ENCODE measurements around the gene SULT2B1. TPM values are rescaled to one million over a fixed set of nuclear protein-coding genes. Genes with fewer than 3 reads are reported as not detected.
A peak's percentile ranks its signal among the peaks of the same experiment; 100 is the strongest.
"Not testable (repeated sequence)": the region's sequence is repeated elsewhere in the genome, so short reads cannot be mapped to it uniquely, and the experiment has no call there.

The SULT2B1 gene
- total RNA-seq, 2 donors from 2014 or later: not detected

- ATAC-seq (replicated peaks in 1 of 2) (peak; percentile 75 to 79), DNase-seq (peak; percentile 76 to 81)
- Mint-ChIP-seq H3K36me3 (ENCODE audit: insufficient read depth in 2 of 2) (no peaks in the 10 kb centered on the region), H3K4me1 (ENCODE audit: low read depth) (peaks cover 17% of the 10 kb centered on the region), H3K27me3 (ENCODE audit: low read depth) (no peaks in the 10 kb centered on the region), H3K9me3 (no peaks in the 10 kb centered on the region), H3K27ac (no peak overlapping the region), H3K4me3 (no peak overlapping the region)
Measured at GRCh38 chr19:48513289-48514122, 38.5 kb upstream of the SULT2B1 start.

- ATAC-seq (replicated peaks in 1 of 2) (no peak), DNase-seq (no peak)
- Mint-ChIP-seq H3K9me3 (no peaks in the 10 kb centered on the region), H3K27me3 (ENCODE audit: low read depth) (no peaks in the 10 kb centered on the region), H3K27ac (no peak overlapping the region), H3K4me1 (ENCODE audit: low read depth) (peaks cover 17% of the 10 kb centered on the region), H3K36me3 (ENCODE audit: insufficient read depth in 2 of 2) (no peaks in the 10 kb centered on the region), H3K4me3 (no peak overlapping the region)
Measured at GRCh38 chr19:48514123-48514458, 37.9 kb upstream of the SULT2B1 start.

GRCh38 chr19:48516536-48516935, 35.4 kb upstream of the SULT2B1 start:
- no peak overlapping the region for H3K27ac Mint-ChIP-seq
- no peak overlapping the region for H3K4me3 Mint-ChIP-seq
- H3K4me1 Mint-ChIP-seq (ENCODE audit: low read depth): peaks cover 7% of the 10 kb centered on the region
- no peaks in the 10 kb centered on the region for H3K36me3 Mint-ChIP-seq (ENCODE audit: insufficient read depth in 2 of 2)
- DNase-seq (no peak), ATAC-seq (replicated peaks in 1 of 2) (no peak)
- no peaks in the 10 kb centered on the region for H3K9me3 Mint-ChIP-seq
- H3K27me3 Mint-ChIP-seq (ENCODE audit: low read depth): no peaks in the 10 kb centered on the region

GRCh38 chr19:48518207-48518606, 33.8 kb upstream of the SULT2B1 start:
- DNase-seq: no peak
- no peak overlapping the region for H3K27ac Mint-ChIP-seq
- H3K27me3 Mint-ChIP-seq (ENCODE audit: low read depth): no peaks in the 10 kb centered on the region
- no peaks in the 10 kb centered on the region for H3K9me3 Mint-ChIP-seq
- H3K4me1 Mint-ChIP-seq (ENCODE audit: low read depth): peaks cover 7% of the 10 kb centered on the region
- no peak overlapping the region for H3K4me3 Mint-ChIP-seq
- ATAC-seq (replicated peaks in 1 of 2): no peak
- H3K36me3 Mint-ChIP-seq (ENCODE audit: insufficient read depth in 2 of 2): no peaks in the 10 kb centered on the region

GRCh38 chr19:48519426-48519825, 32.5 kb upstream of the SULT2B1 start:
- not testable (repeated sequence) for H3K27me3 Mint-ChIP-seq (ENCODE audit: low read depth)

GRCh38 chr19:48520134-48520533, 31.8 kb upstream of the SULT2B1 start:
- no peak overlapping the region for H3K4me3 Mint-ChIP-seq

More at GRCh38 chr19:48519426-48519825, 32.5 kb upstream of the SULT2B1 start:
- not testable (repeated sequence) for DNase-seq; ATAC-seq (replicated peaks in 1 of 2); H3K4me1 Mint-ChIP-seq (ENCODE audit: low read depth); H3K36me3 Mint-ChIP-seq (ENCODE audit: insufficient read depth in 2 of 2); H3K4me3 Mint-ChIP-seq; H3K9me3 Mint-ChIP-seq; H3K27ac Mint-ChIP-seq

GRCh38 chr19:48524221-48524620, 27.8 kb upstream of the SULT2B1 start:
- Mint-ChIP-seq H3K4me1 (ENCODE audit: low read depth) (no peaks in the 10 kb centered on the region), H3K4me3 (no peak overlapping the region), H3K27me3 (ENCODE audit: low read depth) (no peaks in the 10 kb centered on the region), H3K27ac (no peak overlapping the region), H3K9me3 (peaks cover 12 to 15% of the 10 kb centered on the region in 2 donors), H3K36me3 (ENCODE audit: insufficient read depth in 2 of 2) (peaks cover 11 to 22% of the 10 kb centered on the region in 2 donors)
- ATAC-seq (replicated peaks in 1 of 2): no peak
- no peak for DNase-seq

More at GRCh38 chr19:48520134-48520533, 31.8 kb upstream of the SULT2B1 start:
- DNase-seq (no peak), ATAC-seq (replicated peaks in 1 of 2) (no peak)
- Mint-ChIP-seq H3K36me3 (ENCODE audit: insufficient read depth in 2 of 2) (peaks cover 0 to 8% of the 10 kb centered on the region in 2 donors), H3K27ac (no peak overlapping the region), H3K9me3 (peaks cover 0 to 6% of the 10 kb centered on the region in 2 donors), H3K27me3 (ENCODE audit: low read depth) (no peaks in the 10 kb centered on the region), H3K4me1 (ENCODE audit: low read depth) (no peaks in the 10 kb centered on the region)

- no peak for ATAC-seq (replicated peaks in 1 of 2)
- Mint-ChIP-seq H3K4me3 (no peak overlapping the region), H3K27me3 (ENCODE audit: low read depth) (no peaks in the 10 kb centered on the region), H3K4me1 (ENCODE audit: low read depth) (no peaks in the 10 kb centered on the region), H3K9me3 (peaks cover 12 to 18% of the 10 kb centered on the region in 2 donors), H3K36me3 (ENCODE audit: insufficient read depth in 2 of 2) (peaks cover 11 to 22% of the 10 kb centered on the region in 2 donors), H3K27ac (no peak overlapping the region)
- DNase-seq: no peak
Measured at GRCh38 chr19:48524732-48525131, 27.2 kb upstream of the SULT2B1 start.

GRCh38 chr19:48529156-48529555, 22.8 kb upstream of the SULT2B1 start:
- Mint-ChIP-seq H3K36me3 (ENCODE audit: insufficient read depth in 2 of 2) (peaks cover 11 to 20% of the 10 kb centered on the region in 2 donors), H3K27me3 (ENCODE audit: low read depth) (no peaks in the 10 kb centered on the region), H3K27ac (no peak overlapping the region), H3K4me1 (ENCODE audit: low read depth) (no peaks in the 10 kb centered on the region), H3K9me3 (peaks cover 10 to 18% of the 10 kb centered on the region in 2 donors), H3K4me3 (no peak overlapping the region)
- no peak for DNase-seq
- no peak for ATAC-seq (replicated peaks in 1 of 2)

GRCh38 chr19:48530066-48530720, 21.8 kb upstream of the SULT2B1 start:
- H3K9me3 Mint-ChIP-seq: peaks cover 6 to 18% of the 10 kb centered on the region in 2 donors
- ATAC-seq (replicated peaks in 1 of 2) (no peak), DNase-seq (no peak)

GRCh38 chr19:48530770-48531169, 21.2 kb upstream of the SULT2B1 start:
- Mint-ChIP-seq H3K4me1 (ENCODE audit: low read depth) (no peaks in the 10 kb centered on the region), H3K36me3 (ENCODE audit: insufficient read depth in 2 of 2) (peaks cover 11 to 15% of the 10 kb centered on the region in 2 donors), H3K4me3 (no peak overlapping the region), H3K9me3 (peaks cover 6 to 18% of the 10 kb centered on the region in 2 donors), H3K27me3 (ENCODE audit: low read depth) (no peaks in the 10 kb centered on the region), H3K27ac (no peak overlapping the region)
- no peak for ATAC-seq (replicated peaks in 1 of 2)
- no peak for DNase-seq

More at GRCh38 chr19:48530066-48530720, 21.8 kb upstream of the SULT2B1 start:
- no peaks in the 10 kb centered on the region for H3K27me3 Mint-ChIP-seq (ENCODE audit: low read depth)
- H3K4me3 Mint-ChIP-seq: no peak overlapping the region
- H3K4me1 Mint-ChIP-seq (ENCODE audit: low read depth): no peaks in the 10 kb centered on the region
- H3K36me3 Mint-ChIP-seq (ENCODE audit: insufficient read depth in 2 of 2): peaks cover 11 to 15% of the 10 kb centered on the region in 2 donors
- no peak overlapping the region for H3K27ac Mint-ChIP-seq

GRCh38 chr19:48533770-48534169, 18.2 kb upstream of the SULT2B1 start:
- DNase-seq: no peak
- Mint-ChIP-seq H3K9me3 (peaks cover 0 to 5% of the 10 kb centered on the region in 2 donors), H3K4me3 (no peak overlapping the region), H3K4me1 (ENCODE audit: low read depth) (no peaks in the 10 kb centered on the region), H3K27me3 (ENCODE audit: low read depth) (no peaks in the 10 kb centered on the region), H3K27ac (no peak overlapping the region), H3K36me3 (ENCODE audit: insufficient read depth in 2 of 2) (peaks cover 0 to 2% of the 10 kb centered on the region in 2 donors)
- ATAC-seq (replicated peaks in 1 of 2): no peak

- Mint-ChIP-seq H3K36me3 (ENCODE audit: insufficient read depth in 2 of 2) (no peaks in the 10 kb centered on the region), H3K4me3 (no peak overlapping the region), H3K9me3 (no peaks in the 10 kb centered on the region), H3K27ac (no peak overlapping the region), H3K27me3 (ENCODE audit: low read depth) (no peaks in the 10 kb centered on the region), H3K4me1 (ENCODE audit: low read depth) (no peaks in the 10 kb centered on the region)
- ATAC-seq (replicated peaks in 1 of 2) (no peak), DNase-seq (no peak)
Measured at GRCh38 chr19:48537541-48537940, 14.4 kb upstream of the SULT2B1 start.

Measured in activated T-cell treated with anti-CD3 and anti-CD28 coated beads, Interleukin-2, amount 50 U/mL, for 72 hours (primary cell).